ENCODE measurements around the gene TNRC6C. TPM values are rescaled to one million over a fixed set of nuclear protein-coding genes. Genes with fewer than 3 reads are reported as not detected.

TNRC6C gene
- total RNA-seq, 1 donor from 2014 or later = 22.4 TPM

DNA sequence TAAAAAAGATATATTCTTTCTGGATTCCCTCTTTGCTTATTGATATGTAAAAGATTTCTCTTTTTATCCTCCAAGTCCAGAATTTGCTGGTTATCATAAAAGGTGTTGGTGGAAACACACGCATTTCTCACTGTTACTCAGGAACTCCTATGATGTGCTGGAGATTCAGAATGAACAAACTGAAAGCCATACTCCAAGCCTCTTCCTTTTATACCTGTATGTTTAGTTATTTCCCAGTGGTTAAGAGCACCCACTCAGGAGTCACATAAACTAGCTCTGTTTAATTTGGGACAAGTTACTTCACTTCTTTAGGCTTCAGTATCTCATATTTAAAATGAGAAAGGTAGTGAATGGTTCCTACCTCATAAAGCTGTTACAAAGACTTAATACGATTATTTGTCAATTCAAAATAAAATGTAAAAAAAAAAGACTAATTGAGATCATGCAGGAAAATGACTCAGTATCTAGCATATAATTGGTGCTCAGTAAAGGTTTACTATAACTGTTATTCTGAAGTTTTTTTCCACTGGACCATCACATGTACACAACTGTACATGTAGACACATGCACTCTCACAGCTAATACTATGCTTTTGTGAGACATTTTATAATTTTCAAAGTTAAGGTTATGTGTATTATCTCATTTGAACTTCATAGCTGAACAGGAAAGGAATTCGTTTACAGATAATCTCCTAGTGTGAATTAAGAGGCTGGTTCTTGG lies 47.1 kb downstream of the TNRC6C start:
- peaks cover 4% of the 10 kb centered on the region for H3K4me1 ChIP-seq
- no peak for ATAC-seq
- TF ChIP-seq, protein P1, sequence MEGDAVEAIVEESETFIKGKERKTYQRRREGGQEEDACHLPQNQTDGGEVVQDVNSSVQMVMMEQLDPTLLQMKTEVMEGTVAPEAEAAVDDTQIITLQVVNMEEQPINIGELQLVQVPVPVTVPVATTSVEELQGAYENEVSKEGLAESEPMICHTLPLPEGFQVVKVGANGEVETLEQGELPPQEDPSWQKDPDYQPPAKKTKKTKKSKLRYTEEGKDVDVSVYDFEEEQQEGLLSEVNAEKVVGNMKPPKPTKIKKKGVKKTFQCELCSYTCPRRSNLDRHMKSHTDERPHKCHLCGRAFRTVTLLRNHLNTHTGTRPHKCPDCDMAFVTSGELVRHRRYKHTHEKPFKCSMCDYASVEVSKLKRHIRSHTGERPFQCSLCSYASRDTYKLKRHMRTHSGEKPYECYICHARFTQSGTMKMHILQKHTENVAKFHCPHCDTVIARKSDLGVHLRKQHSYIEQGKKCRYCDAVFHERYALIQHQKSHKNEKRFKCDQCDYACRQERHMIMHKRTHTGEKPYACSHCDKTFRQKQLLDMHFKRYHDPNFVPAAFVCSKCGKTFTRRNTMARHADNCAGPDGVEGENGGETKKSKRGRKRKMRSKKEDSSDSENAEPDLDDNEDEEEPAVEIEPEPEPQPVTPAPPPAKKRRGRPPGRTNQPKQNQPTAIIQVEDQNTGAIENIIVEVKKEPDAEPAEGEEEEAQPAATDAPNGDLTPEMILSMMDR (IDR thresholded peaks at IDR 0.05) = no peak
- no peak overlapping the region for H3K27ac ChIP-seq
- no peaks in the 10 kb centered on the region for H3K9me3 ChIP-seq
- intact Hi-C loops (cut with DNase I) = no loop called here
- H3K36me3 ChIP-seq = peaks cover 20% of the 10 kb centered on the region
- H3K27me3 ChIP-seq (ENCODE audit: low read depth) = no peaks in the 10 kb centered on the region
- no peak overlapping the region for H3K4me3 ChIP-seq
- no peak for DNase-seq

DNA sequence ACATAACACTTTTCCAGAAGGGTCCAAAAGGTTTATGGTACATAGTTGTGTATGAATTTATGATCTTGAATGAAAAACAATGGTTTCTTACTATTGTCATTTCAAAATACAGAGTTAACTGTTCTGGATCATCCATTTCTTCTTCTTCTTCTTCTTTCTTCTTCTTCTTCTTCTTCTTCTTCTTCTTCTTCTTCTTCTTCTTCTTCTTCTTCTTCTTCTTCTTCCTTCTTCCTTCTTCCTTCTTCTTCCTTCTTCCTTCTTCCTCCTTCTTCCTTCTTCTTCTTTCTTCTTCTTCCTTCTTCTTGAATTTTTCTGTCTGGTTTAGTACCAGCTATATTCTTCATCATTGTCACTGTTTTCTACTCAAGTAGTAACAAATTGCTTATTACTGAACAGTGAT lies 47.8 kb downstream of the TNRC6C start:
- Histone ChIP-seq H3K27ac (no peak overlapping the region), H3K9me3 (no peaks in the 10 kb centered on the region), H3K36me3 (peaks cover 26% of the 10 kb centered on the region), H3K4me1 (no peaks in the 10 kb centered on the region), H3K27me3 (ENCODE audit: low read depth) (no peaks in the 10 kb centered on the region), H3K4me3 (no peak overlapping the region)
- intact Hi-C loops (cut with DNase I) = no loop called here
- DNase-seq (no peak), ATAC-seq (no peak)
- TF ChIP-seq, protein P1 (IDR thresholded peaks at IDR 0.05) = no peak

DNA sequence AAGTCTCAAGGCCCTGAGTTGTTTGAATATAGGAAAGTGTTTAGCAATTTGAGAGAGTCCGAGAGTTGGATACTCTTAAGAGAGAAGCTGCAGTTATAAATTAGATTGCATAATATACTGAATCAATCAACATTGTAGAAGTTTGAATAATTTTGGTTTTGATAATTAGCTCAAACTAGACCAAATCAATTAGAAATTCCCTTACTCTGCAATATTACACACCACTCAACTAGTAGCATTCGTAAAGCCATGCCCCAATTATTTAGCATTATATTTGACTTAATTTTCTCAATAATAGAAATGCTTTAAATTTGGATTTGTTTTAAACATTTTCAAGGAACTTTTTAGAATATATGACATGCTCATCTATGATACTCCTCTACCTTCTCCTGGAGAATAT lies 49.1 kb downstream of the TNRC6C start:
- TF ChIP-seq, protein P1 (IDR thresholded peaks at IDR 0.05) = no peak
- H3K9me3 ChIP-seq = no peaks in the 10 kb centered on the region

DNA sequence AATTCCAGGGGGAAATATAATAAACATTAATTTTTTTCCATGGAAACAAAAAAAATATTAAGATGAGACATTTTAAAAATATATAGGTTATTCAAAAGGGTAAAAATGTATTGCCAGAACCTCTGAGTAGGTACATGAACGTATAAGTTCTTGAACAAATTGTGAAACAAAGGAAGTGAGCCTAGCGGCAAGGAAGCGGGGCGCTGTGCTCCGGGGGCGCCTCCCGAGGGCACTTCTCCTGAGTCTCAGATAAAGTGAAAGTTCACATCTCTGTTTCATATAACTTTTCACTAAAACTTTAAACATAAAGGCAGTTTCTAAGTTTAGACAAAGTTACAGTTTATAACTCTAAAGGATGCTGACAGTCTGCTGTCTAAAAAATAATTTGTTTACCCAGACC lies 52.3 kb downstream of the TNRC6C start:
- Histone ChIP-seq H3K27me3 (ENCODE audit: low read depth) (no peaks in the 10 kb centered on the region), H3K9me3 (no peaks in the 10 kb centered on the region), H3K4me1 (no peaks in the 10 kb centered on the region), H3K36me3 (peaks cover 27% of the 10 kb centered on the region), H3K4me3 (no peak overlapping the region), H3K27ac (no peak overlapping the region)
- TF ChIP-seq, protein P1 (IDR thresholded peaks at IDR 0.05) = no peak
- ATAC-seq (no peak), DNase-seq (no peak)
- intact Hi-C loops (cut with DNase I) = no loop called here

More for the DNA sequence above, 49.1 kb downstream of the TNRC6C start:
- DNase-seq = no peak
- no peaks in the 10 kb centered on the region for H3K4me1 ChIP-seq
- no peak overlapping the region for H3K4me3 ChIP-seq
- intact Hi-C loops (cut with DNase I) = no loop called here
- no peaks in the 10 kb centered on the region for H3K27me3 ChIP-seq (ENCODE audit: low read depth)
- no peak for ATAC-seq
- no peak overlapping the region for H3K27ac ChIP-seq
- peaks cover 31% of the 10 kb centered on the region for H3K36me3 ChIP-seq

DNA sequence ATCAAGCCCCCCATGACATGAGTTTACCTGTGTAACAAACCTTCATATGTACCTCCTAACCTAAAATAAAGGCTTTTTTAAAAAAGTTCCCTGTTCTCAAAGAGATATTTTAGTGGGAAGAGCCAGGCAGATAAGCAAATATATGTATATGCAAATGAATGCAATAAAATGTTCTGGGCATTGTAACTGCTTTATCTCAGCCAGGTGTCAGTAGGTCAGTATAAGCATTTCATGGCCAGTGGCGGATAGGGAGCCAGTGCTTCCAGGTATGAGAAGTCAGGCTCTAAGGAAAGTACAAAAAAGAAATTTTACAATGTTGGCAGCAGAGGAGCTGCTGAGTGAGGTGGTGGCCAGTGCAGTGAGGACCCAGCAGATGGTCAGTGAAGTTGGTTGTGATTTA lies 53.9 kb downstream of the TNRC6C start:
- Histone ChIP-seq H3K4me3 (no peak overlapping the region), H3K36me3 (peaks cover 27% of the 10 kb centered on the region), H3K27me3 (ENCODE audit: low read depth) (no peaks in the 10 kb centered on the region), H3K27ac (no peak overlapping the region), H3K9me3 (no peaks in the 10 kb centered on the region), H3K4me1 (no peaks in the 10 kb centered on the region)
- intact Hi-C loops (cut with DNase I) = no loop called here
- ATAC-seq (no peak), DNase-seq (no peak)
- TF ChIP-seq, protein P1 (IDR thresholded peaks at IDR 0.05) = no peak
